HG03439 (cell line): ENCODE results near the gene FBXO24.

Experiments used
- ATAC-seq: cut with Tn5 transposase; IDR thresholded peaks from one replicate; pipeline ENCODE4 v1.9.1; 2021; ENCODE audit warnings: mild to moderate bottlenecking, moderate library complexity; ENCODE audit not compliant: unreplicated experiment

FBXO24 gene

DNA sequence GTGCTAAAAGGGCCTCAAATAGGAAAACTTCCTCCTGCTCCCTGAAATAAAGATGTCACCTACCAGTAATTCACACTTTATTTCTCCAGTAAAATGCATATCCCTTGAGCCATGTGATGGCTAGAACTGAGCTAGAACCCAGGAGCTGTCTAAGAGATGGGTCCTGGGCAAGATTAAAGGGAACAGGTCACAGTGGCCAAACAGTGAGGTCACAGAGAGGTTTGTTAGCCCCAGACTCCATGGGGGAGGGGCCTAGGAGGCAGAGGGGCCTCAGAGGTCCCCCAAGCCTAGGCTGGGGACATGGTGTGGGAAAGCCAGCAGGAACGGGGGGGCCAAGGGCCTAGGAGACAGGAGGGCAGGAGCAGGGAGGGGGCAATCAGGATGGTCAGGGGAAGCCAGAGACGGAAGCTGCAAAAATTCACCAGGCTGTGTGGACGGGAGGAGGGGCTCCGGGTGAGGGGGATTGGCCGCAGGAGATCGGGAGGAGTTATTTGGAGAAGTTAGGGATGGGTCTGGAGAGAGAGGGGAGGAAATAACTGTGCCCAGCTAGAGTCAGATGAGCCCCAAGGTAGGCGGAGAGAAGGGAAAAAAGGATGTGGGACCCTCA is 3.3 kb downstream of the FBXO24 start:
- ATAC-seq = no peak

DNA sequence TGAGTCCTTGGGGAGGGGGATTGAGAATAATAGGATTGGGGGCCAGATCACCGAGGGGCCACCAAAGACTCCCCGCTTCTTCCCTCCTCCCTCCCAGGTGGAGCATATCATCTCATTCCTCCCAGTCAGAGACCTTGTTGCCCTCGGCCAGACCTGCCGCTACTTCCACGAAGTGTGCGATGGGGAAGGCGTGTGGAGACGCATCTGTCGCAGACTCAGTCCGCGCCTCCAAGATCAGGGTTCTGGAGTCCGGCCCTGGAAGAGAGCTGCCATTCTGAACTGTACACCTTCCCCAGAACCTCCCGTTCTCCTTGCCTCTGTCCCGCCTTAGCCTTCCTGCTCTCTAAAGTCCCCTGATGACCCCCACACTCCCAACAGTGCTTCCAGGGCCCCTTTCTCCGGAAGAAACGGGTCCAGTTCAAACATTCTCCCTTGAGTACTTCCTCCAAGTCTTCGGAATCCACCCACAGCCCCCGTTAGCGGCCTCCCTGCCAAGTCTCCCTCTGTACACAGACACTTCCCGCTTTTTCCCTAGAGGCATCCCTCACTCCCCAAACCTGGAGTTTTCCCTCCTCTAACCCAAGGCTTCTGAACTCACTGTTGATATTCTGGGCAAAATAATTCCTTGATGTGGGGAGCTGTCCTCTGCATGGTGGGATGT is 4.1 kb downstream of the FBXO24 start:
- no peak for ATAC-seq

DNA sequence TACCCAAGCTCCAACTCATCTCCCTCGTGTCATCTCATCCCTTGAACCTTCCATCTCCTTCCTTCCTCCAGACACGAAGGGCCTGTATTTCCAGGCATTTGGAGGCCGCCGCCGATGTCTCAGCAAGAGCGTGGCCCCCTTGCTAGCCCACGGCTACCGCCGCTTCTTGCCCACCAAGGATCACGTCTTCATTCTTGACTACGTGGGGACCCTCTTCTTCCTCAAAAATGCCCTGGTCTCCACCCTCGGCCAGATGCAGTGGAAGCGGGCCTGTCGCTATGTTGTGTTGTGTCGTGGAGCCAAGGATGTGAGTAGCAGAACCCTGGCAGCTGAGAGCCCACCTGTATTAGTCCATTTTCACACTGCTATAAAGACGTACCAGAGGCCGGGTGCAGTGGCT is 5.5 kb downstream of the FBXO24 start:
- no peak for ATAC-seq

DNA sequence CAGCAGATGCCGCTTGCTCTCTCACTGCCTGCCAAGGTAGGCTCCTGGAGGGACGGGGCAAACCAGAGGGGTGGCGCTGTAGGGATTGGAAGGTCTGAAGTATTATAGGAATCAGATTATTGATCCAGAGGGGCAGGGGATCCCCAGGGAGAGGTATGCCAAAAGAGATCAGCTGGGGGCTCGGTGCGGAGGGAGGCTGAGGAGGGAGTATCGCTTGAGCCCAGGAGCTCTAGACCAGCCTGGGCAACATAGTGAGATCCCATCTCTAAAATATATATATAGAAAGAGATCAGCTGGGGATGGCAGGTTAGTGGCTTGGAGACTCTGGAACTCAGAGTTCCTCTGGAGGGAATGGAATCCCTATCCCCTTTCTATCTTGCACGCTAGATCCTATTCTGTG is 9.1 kb downstream of the FBXO24 start:
- ATAC-seq = no peak

DNA sequence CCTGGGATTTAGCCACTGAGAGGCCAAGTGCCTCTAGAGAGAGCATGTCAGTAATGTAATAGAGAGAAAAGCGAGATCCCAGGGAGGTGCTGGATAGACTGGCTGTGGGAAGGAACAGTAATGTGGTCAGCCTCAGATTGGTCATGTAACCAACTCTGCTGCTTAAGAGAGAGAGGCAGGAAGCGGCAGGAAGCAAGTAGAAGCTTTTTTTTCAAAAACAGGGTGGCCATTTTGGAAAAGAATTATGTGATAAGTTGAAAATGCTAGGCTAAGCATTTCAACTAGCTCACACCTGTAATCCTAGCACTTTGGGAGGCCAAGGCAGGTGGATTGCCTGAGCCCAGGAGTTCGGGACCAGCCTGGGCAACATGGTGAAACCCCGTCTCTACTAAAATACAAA is 12.3 kb downstream of the FBXO24 start:
- no peak for ATAC-seq

DNA sequence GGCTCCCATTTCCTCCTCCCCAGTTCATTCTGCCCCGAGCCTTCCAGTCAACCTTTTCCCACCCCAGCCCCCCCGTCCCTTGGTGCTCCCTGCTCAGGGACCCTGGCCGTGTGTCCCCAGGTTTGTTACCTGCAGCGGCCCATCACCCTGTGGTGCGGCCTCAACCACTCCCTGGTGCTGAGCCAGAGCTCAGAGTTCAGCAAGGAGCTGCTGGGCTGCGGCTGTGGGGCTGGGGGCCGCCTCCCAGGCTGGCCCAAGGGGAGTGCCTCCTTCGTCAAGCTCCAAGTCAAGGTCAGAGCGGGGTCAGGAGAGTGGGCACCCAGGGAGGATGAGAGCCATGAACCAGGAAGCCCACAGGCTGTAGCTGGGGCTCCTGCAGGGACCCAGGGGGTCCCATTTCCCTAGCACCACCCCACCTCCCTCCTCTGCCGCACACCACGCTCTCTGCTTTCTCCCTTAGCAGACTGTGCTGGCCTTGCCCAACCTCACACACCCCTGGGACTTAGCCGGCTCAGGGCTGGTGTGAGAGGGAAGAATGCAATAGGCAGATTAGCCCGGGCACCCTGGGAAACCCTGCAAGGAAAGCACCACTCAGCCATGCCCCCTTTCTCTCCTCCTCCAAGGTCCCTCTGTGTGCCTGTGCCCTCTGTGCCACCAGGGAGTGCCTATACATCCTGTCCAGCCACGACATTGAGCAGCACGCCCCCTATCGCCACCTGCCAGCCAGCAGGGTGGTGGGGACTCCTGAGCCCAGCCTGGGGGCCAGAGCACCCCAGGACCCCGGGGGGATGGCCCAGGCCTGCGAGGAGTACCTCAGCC is 14.0 kb downstream of the FBXO24 start:
- no peak for ATAC-seq

DNA sequence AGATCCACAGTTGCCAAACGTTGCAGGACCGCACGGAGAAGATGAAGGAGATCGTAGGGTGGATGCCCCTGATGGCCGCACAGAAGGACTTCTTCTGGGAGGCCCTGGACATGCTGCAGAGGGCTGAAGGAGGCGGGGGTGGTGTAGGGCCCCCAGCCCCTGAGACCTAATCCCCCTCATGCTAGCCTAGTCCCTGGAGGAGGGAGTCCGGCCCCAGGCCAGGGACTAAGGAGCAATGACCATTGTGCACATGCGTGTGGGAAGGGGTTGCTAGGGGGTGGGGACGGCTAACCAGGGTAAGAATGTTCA is 14.6 kb downstream of the FBXO24 start:
- ATAC-seq = no peak

DNA sequence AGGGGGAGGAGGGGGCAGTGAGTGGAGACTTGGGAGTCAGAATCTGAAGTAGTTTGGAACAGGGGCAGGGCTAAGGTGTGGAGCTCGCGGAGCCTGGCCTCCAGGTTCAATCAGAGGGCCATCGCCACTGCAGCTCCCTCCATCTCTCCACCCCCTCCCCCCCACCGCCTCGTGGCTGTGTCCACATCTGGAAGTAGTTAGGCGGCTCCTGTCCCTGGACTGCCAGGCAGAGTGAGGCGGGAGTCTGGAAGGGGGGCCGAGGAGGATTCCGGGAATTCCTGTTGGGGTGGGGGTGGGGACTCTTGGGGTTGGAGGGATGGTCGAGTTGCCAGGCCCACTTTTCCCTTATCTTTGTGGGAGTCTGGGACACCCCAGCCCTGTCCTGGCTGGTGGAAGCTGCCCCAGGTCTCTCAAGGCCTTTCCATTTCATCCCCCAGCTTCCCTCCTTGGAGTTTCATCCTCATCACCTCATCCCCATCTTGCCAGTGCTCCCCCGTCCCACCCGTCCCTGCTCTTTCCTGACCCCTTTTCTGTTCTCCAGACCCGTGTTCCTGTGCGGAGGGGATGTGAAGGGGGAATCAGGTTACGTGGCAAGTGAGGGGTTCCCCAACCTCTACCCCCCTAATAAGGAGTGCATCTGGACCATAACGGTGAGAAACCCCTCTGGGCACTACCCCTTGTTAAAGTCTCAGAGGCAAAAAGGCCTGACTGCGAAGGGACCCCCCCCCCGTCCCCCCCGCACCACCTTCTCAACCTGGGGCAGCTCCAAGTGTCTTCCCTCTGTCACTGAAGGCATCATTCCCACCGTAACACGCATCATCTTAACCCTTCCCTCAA is 17.0 kb downstream of the FBXO24 start:
- no peak for ATAC-seq

DNA sequence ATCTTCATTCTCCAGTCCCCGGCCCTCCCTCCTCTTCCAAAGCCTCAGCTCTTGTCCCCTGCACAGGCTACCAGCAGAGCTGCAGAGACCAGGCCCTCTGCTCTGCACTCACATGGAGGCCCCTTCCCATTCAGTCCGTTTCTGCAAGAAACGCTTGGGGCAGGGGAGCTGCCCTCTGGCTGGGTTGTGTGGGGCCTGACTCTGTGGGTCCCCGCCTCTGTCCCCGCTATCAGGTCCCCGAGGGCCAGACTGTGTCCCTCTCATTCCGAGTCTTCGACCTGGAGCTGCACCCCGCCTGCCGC is 17.5 kb downstream of the FBXO24 start:
- ATAC-seq = no peak

DNA sequence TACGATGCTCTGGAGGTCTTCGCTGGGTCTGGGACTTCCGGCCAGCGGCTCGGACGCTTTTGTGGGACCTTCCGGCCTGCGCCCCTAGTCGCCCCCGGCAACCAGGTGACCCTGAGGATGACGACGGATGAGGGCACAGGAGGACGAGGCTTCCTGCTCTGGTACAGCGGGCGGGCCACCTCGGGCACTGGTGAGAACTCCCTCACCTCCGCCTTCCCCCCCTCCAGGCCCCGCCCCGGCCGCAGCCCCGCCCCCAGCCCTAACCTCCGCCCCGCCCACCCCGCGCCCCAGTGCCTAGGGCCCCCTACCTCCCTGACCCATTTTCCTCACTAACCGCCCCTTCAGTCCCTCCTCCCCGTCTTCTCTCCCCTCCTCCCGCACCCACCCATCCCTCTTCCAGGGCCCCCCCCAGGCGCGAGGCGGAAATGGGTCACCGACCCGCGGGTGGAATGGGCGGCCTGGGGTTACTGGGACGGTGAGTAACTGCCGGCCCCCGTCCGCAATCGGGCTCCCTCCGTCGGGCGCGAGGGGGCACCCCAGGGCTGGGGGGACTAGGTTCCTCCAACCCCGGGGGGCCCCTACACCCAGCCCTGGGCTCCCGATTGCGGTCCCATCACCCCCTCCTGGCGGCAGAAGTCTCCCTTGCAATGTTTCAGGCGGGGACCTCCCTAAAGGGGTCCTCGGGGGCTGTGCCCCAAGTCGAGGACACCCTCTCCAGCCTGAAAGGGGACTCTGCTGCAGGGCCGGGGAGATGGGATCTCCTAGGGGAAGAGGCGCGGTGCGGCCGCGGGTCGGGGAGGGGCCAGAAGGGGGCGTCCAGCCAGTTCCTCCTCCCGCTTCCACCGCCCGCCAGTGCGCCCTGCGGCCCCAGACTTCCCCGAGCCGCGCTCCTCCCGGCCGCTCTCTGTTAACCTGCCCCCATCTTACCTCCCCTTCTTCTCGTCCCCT is 18.2 kb downstream of the FBXO24 start:
- peak; percentile 49 for ATAC-seq

DNA sequence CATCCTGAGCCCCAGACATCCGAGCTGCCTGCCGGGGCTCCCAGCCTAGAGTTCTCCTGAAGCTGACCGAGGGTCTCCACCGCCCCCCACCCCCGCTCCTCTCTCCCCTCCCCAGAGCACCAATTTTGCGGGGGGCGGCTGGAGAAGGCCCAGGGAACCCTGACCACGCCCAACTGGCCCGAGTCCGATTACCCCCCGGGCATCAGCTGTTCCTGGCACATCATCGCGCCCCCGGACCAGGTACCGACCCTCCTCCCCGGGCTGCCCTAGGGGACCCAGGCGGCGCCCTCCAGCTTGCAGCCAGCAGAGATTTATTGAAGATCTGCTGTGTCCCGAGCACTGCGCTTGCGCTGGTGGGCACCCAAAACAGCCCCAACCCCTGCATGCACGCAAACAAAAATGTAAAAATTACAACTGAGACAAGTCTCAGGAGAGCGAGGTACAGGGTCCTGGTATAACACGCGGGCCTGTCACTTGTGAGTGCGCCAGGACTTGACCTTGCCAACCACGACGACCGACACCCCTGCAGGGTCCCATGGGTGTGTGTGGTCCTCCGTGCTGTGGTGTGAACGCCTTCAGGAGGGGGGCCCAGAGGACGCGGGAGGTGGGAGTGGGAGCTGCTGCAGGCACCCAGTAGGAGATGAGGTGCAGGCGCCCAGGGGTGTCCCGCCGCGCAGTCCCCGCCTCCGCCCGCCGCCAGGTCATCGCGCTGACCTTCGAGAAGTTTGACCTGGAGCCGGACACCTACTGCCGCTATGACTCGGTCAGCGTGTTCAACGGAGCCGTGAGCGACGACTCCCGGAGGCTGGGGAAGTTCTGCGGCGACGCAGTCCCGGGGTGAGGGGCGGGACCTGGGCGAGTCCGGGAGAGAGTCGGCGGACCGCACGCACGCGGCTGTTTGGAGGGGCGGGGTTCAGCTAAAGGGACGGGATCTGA is 19.1 kb downstream of the FBXO24 start:
- ATAC-seq = no peak

DNA sequence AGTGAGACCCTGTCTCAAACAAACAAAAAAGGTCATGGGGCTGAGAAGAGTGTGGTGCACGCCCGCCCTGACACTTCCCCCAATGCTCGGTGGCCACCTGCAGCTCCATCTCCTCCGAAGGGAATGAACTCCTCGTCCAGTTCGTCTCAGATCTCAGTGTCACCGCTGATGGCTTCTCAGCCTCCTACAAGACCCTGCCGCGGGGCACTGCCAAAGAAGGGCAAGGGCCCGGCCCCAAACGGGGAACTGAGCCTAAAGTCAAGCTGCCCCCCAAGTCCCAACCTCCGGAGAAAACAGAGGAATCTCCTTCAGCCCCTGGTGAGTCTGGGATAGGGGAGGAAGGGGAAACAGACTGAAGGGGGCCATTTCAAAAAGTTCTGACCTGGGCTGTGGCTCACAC is 20.2 kb downstream of the FBXO24 start:
- no peak for ATAC-seq

DNA sequence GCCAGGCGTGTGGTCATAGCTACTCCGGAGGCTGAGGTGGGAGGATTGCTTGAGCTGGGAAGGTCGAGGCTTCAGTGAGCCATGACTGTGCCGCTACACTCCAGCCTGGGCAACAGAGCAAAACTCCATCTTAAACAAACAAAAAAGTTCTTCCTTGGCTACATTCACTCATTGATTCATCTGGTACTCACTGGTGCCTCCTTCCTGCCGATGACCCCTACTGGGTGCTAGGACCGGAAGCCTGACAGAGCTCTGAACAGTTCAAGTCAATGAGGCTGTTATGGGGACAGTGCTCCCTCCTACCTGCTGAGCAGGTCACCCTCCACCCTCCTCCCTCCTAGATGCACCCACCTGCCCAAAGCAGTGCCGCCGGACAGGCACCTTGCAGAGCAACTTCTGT is 21.0 kb downstream of the FBXO24 start:
- no peak for ATAC-seq

DNA sequence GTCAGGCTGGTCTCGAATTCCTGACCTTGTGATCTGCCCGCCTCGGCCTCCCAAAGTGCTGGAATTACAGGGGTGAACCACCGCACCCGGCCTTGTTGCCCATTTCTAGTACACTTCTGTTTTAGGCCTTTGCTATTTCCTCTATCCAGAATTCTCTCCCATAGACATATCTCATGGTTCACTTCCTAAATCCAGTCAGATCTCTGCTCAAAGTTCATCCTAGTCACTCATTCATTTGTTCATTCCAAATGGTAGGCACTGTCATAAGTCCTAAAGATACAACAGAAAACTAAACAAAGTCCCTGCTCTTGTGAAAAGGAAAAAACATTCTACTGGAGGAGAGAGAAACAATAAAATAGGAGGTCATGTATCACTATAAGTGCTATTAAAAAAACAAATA is 23.8 kb downstream of the FBXO24 start:
- no peak for ATAC-seq

DNA sequence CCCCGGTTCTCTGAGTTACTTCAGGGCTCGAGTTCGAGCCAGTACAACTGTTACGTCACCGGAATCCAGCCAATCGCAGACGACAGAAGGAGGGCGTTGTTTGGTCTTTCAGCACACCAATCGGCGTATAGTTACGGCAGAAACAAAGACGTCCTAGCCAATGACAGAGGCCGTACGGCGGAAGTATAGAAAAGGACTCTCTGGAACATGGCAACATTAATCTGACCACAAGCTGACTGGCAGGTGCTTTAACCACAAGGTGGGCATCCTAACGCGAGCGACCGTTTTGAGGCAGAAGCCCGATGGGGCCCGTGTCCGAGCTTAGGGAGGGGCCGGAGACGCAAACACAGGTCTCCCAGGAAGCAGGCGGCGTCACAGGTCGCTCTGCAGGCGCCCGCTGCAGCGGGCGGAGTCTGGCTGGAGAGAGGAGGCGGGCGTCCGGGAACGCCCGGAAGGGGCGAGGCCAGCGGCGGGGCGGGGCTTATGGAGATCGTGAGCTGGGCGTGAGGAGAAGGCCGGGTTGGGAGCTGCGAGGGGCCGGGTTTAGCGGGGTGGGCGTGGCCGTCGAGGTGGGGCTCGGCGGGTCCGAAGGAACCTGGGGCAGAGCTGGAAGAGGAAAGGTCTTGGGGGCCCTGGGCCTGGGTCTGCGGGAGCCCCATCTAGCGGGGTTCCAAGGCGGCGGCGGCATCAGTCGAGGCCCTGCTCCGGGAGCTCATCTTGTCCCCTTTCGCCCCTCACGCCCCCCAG is 26.0 kb downstream of the FBXO24 start, which contains the start of gene MOSPD3:
Gene MOSPD3, plus strand, starts transcription at position 558 of the 747 bp plus-strand sequence. CDS start 252 bp downstream, outside the sequence.
- peak; percentile 92 for ATAC-seq

DNA sequence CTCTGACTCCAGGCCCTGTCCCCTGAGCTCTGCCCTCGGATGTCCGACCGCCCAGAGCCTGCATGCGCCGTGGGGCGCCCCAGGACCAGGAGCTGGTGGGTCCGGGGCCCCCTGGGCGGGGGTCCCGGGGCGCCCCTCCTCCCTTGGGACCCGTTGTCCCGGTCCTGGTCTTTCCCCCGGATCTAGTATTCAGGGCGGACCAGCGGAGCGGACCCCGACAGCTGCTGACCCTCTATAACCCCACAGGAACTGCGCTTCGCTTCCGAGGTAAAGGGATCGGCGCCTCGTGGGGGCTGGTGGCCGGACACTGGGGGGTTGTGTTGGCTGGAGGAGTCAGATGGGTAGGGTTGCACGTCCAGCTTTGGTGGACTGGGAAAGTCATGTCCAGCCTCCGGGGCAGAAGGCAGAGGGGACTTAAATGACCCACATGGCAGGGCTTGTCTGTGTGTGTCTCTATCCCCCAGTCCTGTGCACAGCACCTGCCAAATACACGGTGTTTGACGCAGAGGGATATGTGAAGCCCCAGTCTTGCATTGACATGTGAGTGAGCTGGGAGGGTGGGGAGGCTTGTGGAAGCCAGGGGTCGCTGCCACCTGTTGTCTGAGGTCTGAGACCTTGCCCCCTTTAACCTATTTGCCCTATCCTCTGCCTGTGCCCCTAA is 26.7 kb downstream of the FBXO24 start:
- ATAC-seq = no peak

DNA sequence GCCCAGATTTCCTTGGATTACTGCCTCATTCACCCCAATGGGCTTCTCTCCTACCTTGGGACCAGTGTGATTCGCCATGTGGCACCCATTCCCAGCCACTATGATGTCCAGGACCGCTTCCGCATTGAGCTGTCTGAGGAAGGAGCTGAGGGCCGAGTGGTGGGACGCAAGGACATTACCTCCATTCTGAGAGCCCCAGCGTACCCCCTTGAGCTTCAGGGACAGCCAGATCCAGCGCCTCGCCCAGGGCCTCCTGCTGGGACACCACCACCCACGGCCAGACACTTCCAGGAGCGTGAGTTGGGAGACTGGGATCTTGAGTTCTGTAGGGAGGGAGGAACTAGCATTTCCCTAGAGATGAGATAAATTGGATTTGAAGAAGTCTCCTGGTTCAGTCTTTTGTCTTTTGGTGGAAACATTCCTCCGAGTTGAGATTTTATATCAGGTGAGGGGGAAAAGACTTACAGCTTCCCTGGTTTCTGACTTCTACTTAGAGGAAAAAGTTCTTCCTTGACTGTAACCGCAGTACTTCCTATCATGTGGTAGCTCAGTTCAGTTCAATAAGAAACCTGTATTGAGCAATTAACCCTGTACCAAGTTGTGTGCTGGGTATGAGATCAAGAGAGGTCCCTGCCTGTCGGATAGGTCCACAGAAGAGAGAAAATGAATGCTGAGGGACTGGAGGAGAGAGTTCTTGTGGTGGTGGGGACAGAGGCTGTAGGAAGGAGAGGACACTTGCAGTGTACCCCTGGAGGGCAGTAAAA is 27.5 kb downstream of the FBXO24 start:
- no peak for ATAC-seq
